AG04449 (cell line): ENCODE data around the gene SPON2.

Experiments used
- CTCF ChIA-PET: fragments of 350-600 bp; formaldehyde crosslinking; extraction: SDS; loops from one replicate; lab custom pipeline; 2021; ENCODE audit warnings: antibody characterized with exemption; lab: Yijun Ruan, JAX
- POLR2A ChIA-PET: fragments of 400-600, 350-600 bp; formaldehyde crosslinking; extraction: SDS; loops from one replicate; lab custom pipeline; 2020; ENCODE audit warnings: antibody characterized with exemption, inconsistent platforms; lab: Yijun Ruan, JAX
- DNase-seq: peaks from one replicate; pipeline ENCODE4 v3.0.0-alpha.2; 2010; ENCODE audit warnings: low read depth, low spot score
- H3K4me3 ChIP-seq: 2 replicates; pipeline ENCODE4 v1.5.1; 2011; ENCODE audit warnings: low read depth, mild to moderate bottlenecking, control low read depth, low read length
- CTCF ChIP-seq: IDR thresholded peaks from one replicate; pipeline ENCODE4 v1.5.1; 2011; ENCODE audit warnings: mild to moderate bottlenecking, moderate library complexity, low read length, control low read depth, inconsistent platforms; ENCODE audit not compliant: insufficient read depth; ENCODE audit errors: missing control alignments

The SPON2 gene

GRCh38 chr4:1169171-1169671 is 3.2 kb downstream of the SPON2 start:
- no peak for TF ChIP-seq CTCF
- ChIA-PET POLR2A (no interaction called here), CTCF (interaction anchor here (0.6 to 4.9 kb wide), 6 partner anchors 11 to 177 kb away, joined by 3 to 64 read pairs (median 28); partner anchors contain the start of gene UVSSA)
- H3K4me3 ChIP-seq = no peak overlapping the region
- DNase-seq = no peak

- CTCF ChIA-PET = interaction anchor here (0.6 to 4.9 kb wide), 24 partner anchors 9 to 185 kb away, joined by 3 to 64 read pairs (median 8); partner anchors contain the start of gene UVSSA
These were observed 3.9 kb downstream of the SPON2 start for GRCh38 chr4:1168191-1169101.

GRCh38 chr4:1167244-1167949 is 5.0 kb downstream of the SPON2 start:
- POLR2A ChIA-PET = no interaction called here

More at GRCh38 chr4:1168191-1169101, 3.9 kb downstream of the SPON2 start:
- no peak overlapping the region; the same call in 1 of the 2 replicates for H3K4me3 ChIP-seq
- TF ChIP-seq CTCF = no peak
- POLR2A ChIA-PET = no interaction called here
- DNase-seq = no peak

GRCh38 chr4:1166509-1167243 is 5.7 kb downstream of the SPON2 start:
- CTCF ChIA-PET = interaction anchor here (0.9 to 4.9 kb wide), 29 partner anchors 9 to 187 kb away, joined by 3 to 64 read pairs (median 7); partner anchors contain the start of gene UVSSA
- H3K4me3 ChIP-seq = no peak overlapping the region; the same call in 1 of the 2 replicates

More at GRCh38 chr4:1167244-1167949, 5.0 kb downstream of the SPON2 start:
- CTCF ChIA-PET = interaction anchor here (0.6 to 4.9 kb wide), 34 partner anchors 10 to 186 kb away, joined by 3 to 64 read pairs (median 6); no protein-coding TSS in a partner anchor
- TF ChIP-seq CTCF = peak; percentile 94
- peak; percentile 21 for DNase-seq
- H3K4me3 ChIP-seq = peak overlapping the region; percentile 70

More at GRCh38 chr4:1166509-1167243, 5.7 kb downstream of the SPON2 start:
- POLR2A ChIA-PET = no interaction called here
- no peak for TF ChIP-seq CTCF
- no peak for DNase-seq
